Measurements from ENCODE around the gene SFN. TPM values are rescaled to one million over a fixed set of nuclear protein-coding genes. Genes with fewer than 3 reads are reported as not detected.

Gene SFN
- polyA plus RNA-seq, 5 donors = 0.27 to 1.1 (median 0.72) TPM

DNA sequence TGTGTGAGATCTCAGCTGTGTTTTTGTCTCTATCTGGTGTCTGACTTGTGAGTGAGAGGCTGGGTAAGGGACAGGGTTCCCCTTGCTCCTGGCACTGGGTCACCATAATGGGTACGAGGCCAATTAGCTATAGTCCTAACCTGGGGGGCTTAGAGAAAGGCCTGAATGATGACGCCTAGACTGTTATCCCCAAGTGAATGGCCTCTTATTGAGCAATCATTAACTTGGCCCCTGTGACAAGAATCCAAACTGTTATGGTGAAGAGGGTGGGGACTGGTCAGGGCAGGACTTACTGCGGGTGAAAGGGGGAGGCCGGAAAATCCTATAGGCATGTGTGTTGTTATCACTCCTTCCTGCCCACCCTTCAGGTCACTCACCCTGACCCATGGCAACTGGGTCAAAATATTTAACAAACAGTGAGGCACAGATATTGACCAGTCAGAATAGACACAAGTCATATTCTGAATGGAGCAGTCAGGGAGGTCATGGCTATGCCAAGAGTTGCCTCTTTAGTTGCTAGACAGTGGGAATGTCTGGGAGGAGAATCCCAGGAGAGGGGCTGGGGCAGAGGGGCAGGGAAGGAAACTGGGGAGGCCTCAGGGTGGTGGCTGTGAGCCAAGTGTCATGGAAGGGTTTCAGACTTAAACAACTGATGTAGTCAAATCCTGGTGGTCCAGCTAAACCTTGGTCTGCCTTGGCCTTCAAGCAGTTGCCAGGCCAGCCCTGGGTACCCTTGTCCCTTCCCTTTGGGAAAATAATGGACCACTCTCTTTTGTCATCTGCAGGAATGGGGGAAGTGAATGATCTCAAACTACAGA, 47.6 kb downstream of the SFN start:
- DNase-seq = no peak

DNA sequence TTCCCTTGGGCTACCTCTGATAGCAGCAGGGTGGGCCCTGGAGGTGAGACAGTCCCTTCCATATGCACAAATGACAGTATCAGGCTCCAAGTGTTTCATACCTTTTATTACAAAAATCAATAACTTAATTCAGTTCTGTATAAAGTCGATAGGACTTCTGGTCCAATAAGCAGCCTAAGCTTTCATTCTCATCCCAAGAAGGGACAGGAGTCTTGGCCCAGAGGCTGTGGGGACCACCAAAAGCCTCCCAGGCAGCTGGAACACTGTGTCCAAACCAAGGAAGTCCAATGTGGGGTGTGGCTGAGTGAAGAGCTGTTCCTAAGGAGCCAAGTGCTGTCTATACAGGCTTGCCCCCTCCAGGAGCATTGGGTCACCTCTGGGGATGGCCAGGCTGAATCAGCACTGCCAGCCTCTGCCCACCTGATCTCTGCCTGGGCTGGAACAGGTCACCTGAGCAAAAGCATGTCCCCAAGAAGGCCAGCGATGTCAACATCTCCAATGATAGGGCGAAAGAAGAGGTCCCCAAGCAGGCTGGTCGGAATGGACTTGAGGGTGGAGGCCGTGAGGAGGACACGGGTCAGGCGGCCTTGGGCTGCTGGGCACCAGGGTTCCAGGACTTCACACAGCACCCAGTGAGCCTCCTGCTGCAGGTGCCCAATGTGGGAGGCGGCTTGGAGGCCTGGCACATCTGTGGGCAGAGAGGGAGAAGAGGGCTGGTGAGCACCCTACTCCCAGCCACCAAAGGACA, 48.6 kb downstream of the SFN start:
- DNase-seq = no peak

DNA sequence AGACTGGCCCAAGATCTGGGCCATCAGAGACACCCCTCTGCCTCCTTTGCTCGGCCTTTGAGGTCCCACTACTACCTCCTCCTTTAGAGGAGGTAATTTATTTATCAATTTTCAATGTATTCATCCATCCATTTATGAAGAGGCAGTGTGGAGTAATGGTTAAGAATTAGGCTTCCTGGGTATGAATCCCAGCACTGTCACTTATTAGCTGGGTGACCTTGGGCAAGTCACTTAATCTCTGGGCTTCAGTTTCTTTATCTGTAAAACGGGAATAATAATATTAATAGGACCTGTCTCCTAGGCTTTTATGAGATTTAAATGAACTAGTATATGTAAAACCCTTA, 49.2 kb downstream of the SFN start:
- no peak for DNase-seq

DNA sequence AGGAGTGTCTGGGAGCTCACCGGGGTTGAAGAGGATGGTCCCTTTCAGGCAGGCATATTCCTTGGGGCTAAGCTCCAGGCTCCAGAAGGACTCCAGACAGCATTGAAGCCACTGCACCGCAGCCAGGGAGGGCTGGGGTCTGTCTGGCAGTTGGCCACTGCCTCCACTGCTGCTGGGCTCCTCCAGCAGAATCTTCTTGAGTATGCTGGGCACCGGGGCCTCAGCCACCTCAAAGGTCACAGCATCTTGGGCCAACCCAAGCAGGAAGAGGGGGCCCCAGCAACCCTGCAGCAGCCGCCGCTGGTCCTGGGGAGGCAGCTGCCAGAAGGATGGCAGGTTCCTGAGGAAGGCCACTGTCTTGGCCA, 50.4 kb downstream of the SFN start:
- no peak for DNase-seq

Other genes with a start within 250 kb of the SFN start
- 100 to 1,000 TPM in 1 of 5 donors, 10 to 100 TPM in 4; 78.6 to 106 (median 82.4) TPM for gene ARID1A, start 167.1 kb upstream of the SFN start, polyA plus RNA-seq (ENCODE audit: insufficient read depth in 1 of 5, insufficient read length in 5 of 5, low replicate concordance in 1 of 5)
- 10 to 100 TPM; 14.6 to 20.3 (median 15.3) TPM for gene PIGV, start 75.2 kb upstream of the SFN start, polyA plus RNA-seq (ENCODE audit: insufficient read depth in 1 of 5, insufficient read length in 5 of 5, low replicate concordance in 1 of 5)
- gene ZDHHC18, start 36.5 kb upstream of the SFN start, polyA plus RNA-seq (ENCODE audit: insufficient read depth in 1 of 5, insufficient read length in 5 of 5, low replicate concordance in 1 of 5) = 10 to 100 TPM; 19.9 to 26.7 (median 23.2) TPM
- gene GPN2, start 27.1 kb downstream of the SFN start, polyA plus RNA-seq (ENCODE audit: insufficient read depth in 1 of 5, insufficient read length in 5 of 5, low replicate concordance in 1 of 5) = 10 to 100 TPM; 25.5 to 33.9 (median 30.9) TPM
- 10 to 100 TPM; 10.4 to 13.9 (median 13.1) TPM for gene GPATCH3, start 37.3 kb downstream of the SFN start, polyA plus RNA-seq (ENCODE audit: insufficient read depth in 1 of 5, insufficient read length in 5 of 5, low replicate concordance in 1 of 5)
- 1 to 10 TPM; 3.0 to 5.8 (median 3.7) TPM for gene NR0B2, start 50.8 kb downstream of the SFN start, polyA plus RNA-seq (ENCODE audit: insufficient read depth in 1 of 5, insufficient read length in 5 of 5, low replicate concordance in 1 of 5)
- gene NUDC, start 58.6 kb downstream of the SFN start, polyA plus RNA-seq (ENCODE audit: insufficient read depth in 1 of 5, insufficient read length in 5 of 5, low replicate concordance in 1 of 5) = 10 to 100 TPM; 59.8 to 99.2 (median 69.6) TPM
- 1 to 10 TPM; 6.4 to 9.6 (median 7.5) TPM for gene KDF1, start 97.3 kb downstream of the SFN start, polyA plus RNA-seq (ENCODE audit: insufficient read depth in 1 of 5, insufficient read length in 5 of 5, low replicate concordance in 1 of 5)
- gene TRNP1, start 130.5 kb downstream of the SFN start, polyA plus RNA-seq (ENCODE audit: insufficient read depth in 1 of 5, insufficient read length in 5 of 5, low replicate concordance in 1 of 5) = 1 to 10 TPM; 1.4 to 3.4 (median 2.8) TPM
- 1 to 10 TPM; 1.3 to 2.8 (median 2.0) TPM for gene TENT5B, start 149.7 kb downstream of the SFN start, polyA plus RNA-seq (ENCODE audit: insufficient read depth in 1 of 5, insufficient read length in 5 of 5, low replicate concordance in 1 of 5)

All from right lung (tissue), 5 donors.